RCC 7860 (cell line): ENCODE measurements around the gene CX3CL1.

Experiments used
- DNase-seq: peaks from one replicate; pipeline ENCODE4 v3.0.0-alpha.2; 2015; ENCODE audit warnings: low spot score
- FAIRE-seq: peaks from 2 replicates; lab custom pipeline; 2012; peaks lifted over from hg19 to GRCh38; lab: Jason Lieb, UNC

CX3CL1 gene

DNA sequence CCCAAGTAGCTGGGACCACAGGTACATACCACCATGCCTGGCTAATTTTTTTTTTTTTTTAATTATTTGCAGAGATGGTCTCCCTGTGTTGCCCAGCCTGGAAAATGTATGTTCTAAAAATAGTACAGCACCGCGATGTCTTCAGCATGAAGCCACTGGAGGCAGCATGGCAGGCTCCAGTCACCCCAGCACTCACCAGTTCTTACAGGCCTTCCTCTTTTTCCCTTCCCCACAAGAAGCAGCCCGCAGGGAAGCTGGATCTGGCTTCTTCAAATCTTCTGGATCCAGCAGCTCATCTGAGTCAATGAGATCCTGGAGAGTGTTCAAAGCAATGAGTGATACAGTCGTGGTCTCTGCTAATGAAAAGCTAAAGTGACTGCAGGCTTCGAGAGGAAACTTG, 58.7 kb downstream of the CX3CL1 start:
- DNase-seq (no peak), FAIRE-seq (no peak)

DNA sequence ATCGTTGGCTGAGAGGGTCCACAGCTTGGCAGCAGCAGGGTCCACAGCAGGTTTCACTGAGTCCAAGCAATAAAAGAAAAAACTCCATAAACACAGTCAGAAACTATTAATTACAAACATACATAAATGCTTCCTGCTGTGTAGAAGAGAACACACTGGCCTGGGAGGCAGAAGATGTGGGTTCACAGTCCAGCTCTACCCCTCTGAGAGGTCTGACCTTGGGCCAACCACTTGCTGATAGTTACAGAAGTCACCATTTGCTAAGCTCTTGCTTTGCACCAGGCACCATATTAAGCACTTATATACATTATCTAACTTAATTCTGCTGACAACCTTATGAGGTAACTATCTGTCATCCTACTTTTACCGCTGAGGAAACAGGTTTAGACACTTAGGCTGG, 60.2 kb downstream of the CX3CL1 start:
- DNase-seq (no peak), FAIRE-seq (no peak)

DNA sequence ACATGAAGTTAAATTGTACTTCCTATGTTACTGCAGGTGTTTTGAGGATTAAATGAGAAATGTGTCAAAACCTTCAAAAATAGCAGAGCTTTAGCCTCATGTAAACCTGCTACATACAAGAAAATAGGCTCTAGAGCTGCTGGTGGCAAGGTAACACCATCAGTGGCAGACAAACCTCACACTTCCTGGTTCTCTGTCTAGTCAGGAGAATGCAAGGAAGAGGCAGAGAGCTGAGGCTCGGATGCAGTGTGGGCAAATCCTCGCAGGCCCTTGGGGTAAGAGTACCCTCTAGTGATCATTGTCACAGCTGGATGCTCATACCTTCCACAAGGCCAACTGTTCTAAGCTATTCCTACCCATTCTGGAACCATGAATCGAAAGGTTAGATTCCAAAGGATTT, 60.7 kb downstream of the CX3CL1 start:
- FAIRE-seq (no peak), DNase-seq (no peak)

DNA sequence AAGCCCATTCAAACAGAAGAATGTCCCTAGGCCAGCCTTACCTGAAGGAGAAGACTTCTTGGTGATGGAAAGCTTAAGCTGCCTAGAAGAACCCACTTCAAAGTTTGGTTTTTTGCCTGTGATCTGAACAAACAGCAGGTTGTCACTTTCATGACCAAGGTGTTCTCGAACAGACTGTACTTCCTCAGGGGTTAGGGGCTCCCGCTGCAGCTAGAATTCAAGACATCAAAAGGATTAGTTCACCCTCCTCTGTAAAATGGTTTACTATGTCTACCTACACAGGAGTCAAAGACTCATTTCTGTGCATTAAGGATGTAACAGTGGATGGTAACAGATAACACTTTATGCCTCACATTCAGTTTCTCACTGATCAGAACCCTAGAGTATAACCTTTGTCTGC, 61.7 kb downstream of the CX3CL1 start:
- DNase-seq = no peak
- FAIRE-seq = no peak
